HepG2 (cell line): ENCODE measurements around the gene KXD1. TPM values are rescaled to one million over a fixed set of nuclear protein-coding genes. Genes with fewer than 3 reads are reported as not detected.

Experiments used
- BCLAF1 ChIP-seq: fragments of 450-650 bp; IDR thresholded peaks from 2 replicates; pipeline ENCODE4 v1.6.1; 2017; ENCODE audit warnings: mild to moderate bottlenecking
- CBX1 ChIP-seq: IDR thresholded peaks from one replicate; pipeline ENCODE4 v1.6.1; 2016; ENCODE audit warnings: antibody characterized with exemption, low read depth
- E2F2 ChIP-seq: sonication (generic); formaldehyde crosslinking; IDR thresholded peaks from 2 replicates; pipeline ENCODE4 v1.4.0; 2020; ENCODE audit warnings: missing genetic modification reagents, borderline replicate concordance
- KAT8 ChIP-seq: IDR thresholded peaks from 2 replicates; pipeline ENCODE4 v1.6.1; 2016; ENCODE audit warnings: missing genetic modification reagents, missing compliant biosample characterization
- MAF1 ChIP-seq: sonication (generic); formaldehyde crosslinking; IDR thresholded peaks from 2 replicates; pipeline ENCODE4 v1.5.0; 2020; ENCODE audit warnings: missing genetic modification reagents, borderline replicate concordance
- MYPOP ChIP-seq: sonication (generic); formaldehyde crosslinking; IDR thresholded peaks from 2 replicates; pipeline ENCODE4 v1.8.1; 2023; ENCODE audit warnings: mild to moderate bottlenecking, moderate library complexity, missing genetic modification reagents
- PPARG ChIP-seq: conservative IDR thresholded peaks from 2 replicates; pipeline ENCODE4 v1.6.1; 2016; ENCODE audit warnings: missing biosample characterization, missing genetic modification reagents
- RNF2 ChIP-seq: fragments of 450-650 bp; conservative IDR thresholded peaks from 2 replicates; pipeline ENCODE4 v1.6.1; 2016; ENCODE audit warnings: low read depth
- SP140L ChIP-seq: sonication (generic); formaldehyde crosslinking; IDR thresholded peaks from 2 replicates; pipeline ENCODE4 v1.4.0; 2020; ENCODE audit warnings: missing genetic modification reagents, borderline replicate concordance
- SRSF1 ChIP-seq: fragments of 200-400 bp; formaldehyde crosslinking; optimal IDR thresholded peaks from 2 replicates; pipeline ENCODE3; 2017; ENCODE audit warnings: mild to moderate bottlenecking, low read depth, low read length, moderate library complexity
- TFDP1 ChIP-seq: IDR thresholded peaks from 2 replicates; pipeline ENCODE4 v1.6.1; 2016; ENCODE audit warnings: missing compliant biosample characterization, missing genetic modification reagents, borderline replicate concordance
- TRIM22 ChIP-seq: fragments of 450-650 bp; IDR thresholded peaks from 2 replicates; pipeline ENCODE4 v1.6.1; 2017
- YY1 ChIP-seq: IDR thresholded peaks from 2 replicates; pipeline ENCODE4 v1.6.1; 2011; ENCODE audit warnings: low read length, low read depth, moderate library complexity, mild to moderate bottlenecking; ENCODE audit not compliant: insufficient read depth, insufficient replicate concordance
- ZMAT5 ChIP-seq: sonication (generic); formaldehyde crosslinking; IDR thresholded peaks from 2 replicates; pipeline ENCODE4 v1.5.0; 2020; ENCODE audit warnings: mild to moderate bottlenecking, low read depth, missing genetic modification reagents, borderline replicate concordance
- ZNF160 ChIP-seq: sonication (generic); formaldehyde crosslinking; IDR thresholded peaks from 2 replicates; pipeline ENCODE4 v1.8.0; 2022; ENCODE audit warnings: mild to moderate bottlenecking, inconsistent platforms, missing genetic modification reagents
- ZNF207 ChIP-seq: fragments of 450-650 bp; IDR thresholded peaks from 2 replicates; pipeline ENCODE4 v1.6.1; 2016; ENCODE audit warnings: antibody characterized with exemption, borderline replicate concordance
- ZNF354B ChIP-seq: sonication (generic); formaldehyde crosslinking; IDR thresholded peaks from 2 replicates; pipeline ENCODE4 v1.8.0; 2022; ENCODE audit warnings: mild to moderate bottlenecking, missing genetic modification reagents
- ZNF691 ChIP-seq: sonication (generic); formaldehyde crosslinking; IDR thresholded peaks from 2 replicates; pipeline ENCODE4 v1.4.0; 2020; ENCODE audit warnings: missing genetic modification reagents, low read depth, mild to moderate bottlenecking, borderline replicate concordance
- ZNF777 ChIP-seq: sonication (generic); formaldehyde crosslinking; IDR thresholded peaks from 2 replicates; pipeline ENCODE4 v1.4.0; 2020; ENCODE audit warnings: missing genetic modification reagents
- ZNF839 ChIP-seq: sonication (generic); formaldehyde crosslinking; IDR thresholded peaks from 2 replicates; pipeline ENCODE4 v1.4.0; 2020; ENCODE audit warnings: missing genetic modification reagents, mild to moderate bottlenecking, borderline replicate concordance
- polyA plus RNA-seq, 8 experiments: library from polyadenylated mRNA; depleted of rRNA in 3 of 8; stranded (reverse) in 7 of 8; unstranded in 1 of 8; fragments of >200 nt; fragmentation: Illumina TruSeq in 4 of 8; extraction: Trizol in 4 of 8; gene quantifications; 2 replicates each; pipeline versions ENCODE4 v1.2.1 to v1.2.3, GENCODE V29; 2011 to 2016; ENCODE audit warnings: low read depth in 4 of 8, missing spikeins in 1 of 8, mixed read lengths in 1 of 8; ENCODE audit not compliant: insufficient read depth in 1 of 8
- total RNA-seq, 5 experiments: library from RNA; depleted of rRNA; stranded (reverse); fragments of >200 nt; fragmentation: Illumina TruSeq; extraction: Trizol; gene quantifications; 2 replicates each; pipeline ENCODE4 v1.2.3, GENCODE V29; 2016; ENCODE audit warnings: low read depth in 1 of 5

Gene KXD1
- total and polyA plus RNA-seq, 2 of the 13 experiments (the other 11 are each of a cell fraction or from before 2014, with no cell fraction given) = 44.6 to 143 TPM

- TF ChIP-seq PPARG = peak; percentile 65; the same call in 1 of the 2 replicates
- no peak for TF ChIP-seq ZNF207
- TF ChIP-seq ZNF839 = no peak
- peak; percentile 21 for TF ChIP-seq YY1
- peak; percentile 68 for TF ChIP-seq ZNF777 (CRISPR knock-in tag)
- TF ChIP-seq ZMAT5 (CRISPR knock-in tag) = no peak
- no peak for TF ChIP-seq BCLAF1
- peak; percentile 26; the same call in 1 of the 2 replicates for TF ChIP-seq RNF2
- peak; percentile 58; the same call in 1 of the 2 replicates for TF ChIP-seq TFDP1
- TF ChIP-seq TRIM22 = no peak
- TF ChIP-seq MAF1 (CRISPR knock-in tag) = peak; percentile 59; the same call in 1 of the 2 replicates
- peak; percentile 87; the same call in 1 of the 2 replicates for TF ChIP-seq ZNF691
- TF ChIP-seq ZNF160 = peak; percentile 64; the same call in 1 of the 2 replicates
- no peak for TF ChIP-seq CBX1
- TF ChIP-seq SP140L = peak; percentile 71; the same call in 1 of the 2 replicates
- TF ChIP-seq SRSF1 = peak; percentile 90
- TF ChIP-seq KAT8 (CRISPR knock-in tag) = peak; percentile 76
- TF ChIP-seq ZNF354B (CRISPR knock-in tag) = no peak
- TF ChIP-seq E2F2 (CRISPR knock-in tag) = 0 out of 2 replicates have a peak, but pooled peaks have one; percentile 31
- no peak; the same call in none of the 2 replicates for TF ChIP-seq MYPOP (CRISPR knock-in tag)
Observed at GRCh38 chr19:18588611-18589379, 31.1 kb downstream of the KXD1 start, which contains the start of gene REX1BD (continued).
